ENCODE measurements around the gene BTBD8. TPM values are rescaled to one million over a fixed set of nuclear protein-coding genes. Genes with fewer than 3 reads are reported as not detected.
A peak's percentile ranks its signal among the peaks of the same experiment; 100 is the strongest.

The BTBD8 gene
- total RNA-seq (10 to 100 TPM in 1 of 5 donors, 1 to 10 TPM in 4; 1.4 to 12.5 (median 8.1) TPM), polyA plus RNA-seq (1 to 10 TPM in 1 of 3 donors, under 1 TPM in 2; 0.44 to 1.2 (median 0.76) TPM)
- long read RNA-seq, donor 1, result 0 reads
- long read RNA-seq, donor 2, result 0 reads
- long read RNA-seq, donor 3, result 0 reads
- long read RNA-seq, donor 4, result 0 reads
- long read RNA-seq, donor 5, result 0 reads
- long read RNA-seq, donor 6, result 0 reads
- long read RNA-seq, donor 7, result 0 reads
- long read RNA-seq, donor 8, result 0 reads
- long read RNA-seq, donor 9, result 0 reads
- long read RNA-seq, donor 10, result 0 reads

DNA sequence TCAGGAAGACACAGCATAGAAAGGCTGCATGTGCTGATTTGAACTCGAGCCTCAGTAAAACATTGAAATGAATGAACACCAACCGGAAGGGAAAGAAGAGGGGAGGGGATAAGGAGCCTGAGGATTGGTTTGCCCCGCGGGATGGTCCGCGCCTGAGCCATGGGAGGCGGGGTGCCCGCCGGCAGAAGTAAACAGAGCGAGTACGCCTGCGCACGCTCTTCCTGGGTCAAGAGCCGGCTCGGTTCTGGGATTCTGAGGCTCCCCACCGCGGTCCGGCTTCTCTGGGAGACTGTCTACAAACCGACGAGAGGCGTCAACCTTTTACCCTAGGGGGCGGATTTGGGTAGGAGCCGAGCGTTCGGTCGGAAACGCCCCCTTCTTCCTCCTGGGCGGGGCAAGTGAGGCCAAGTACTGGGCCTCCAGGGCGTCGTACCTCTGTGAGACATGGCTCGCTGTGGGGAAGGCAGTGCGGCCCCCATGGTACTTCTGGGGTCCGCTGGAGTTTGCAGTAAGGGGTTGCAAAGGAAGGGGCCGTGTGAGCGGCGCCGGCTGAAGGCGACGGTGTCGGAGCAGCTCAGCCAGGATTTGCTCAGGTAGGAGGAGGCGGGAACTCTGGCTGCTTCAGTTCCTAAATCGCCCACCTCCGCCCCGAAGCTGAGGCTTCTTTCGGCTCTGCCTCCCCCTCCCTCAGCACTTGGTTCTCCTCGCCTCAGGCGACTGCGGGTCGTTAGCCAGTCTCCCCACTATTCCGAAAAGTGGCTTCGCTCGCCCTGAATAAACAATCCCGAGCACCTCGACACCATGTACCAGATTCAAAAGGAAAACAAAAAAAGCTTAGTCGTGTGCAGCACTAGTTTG lies at the start of gene BTBD8:
TSS of gene BTBD8 (plus strand) at position 218 of the 858 bp plus-strand sequence. CDS start at position 445, 227 bp downstream.
- H3K27me3 ChIP-seq, result no peaks in the 10 kb centered on the region
- 0 to 1% (median 1%) methylated on average over 41 to 55 of the region's 55 CpGs for WGBS, 5 donors
- intact Hi-C loops (cut with DNase I; ENCODE audit: low total_unique reads), result no loop called here

GRCh38 chr1:92030656-92031107 lies 49.5 kb upstream of the BTBD8 start:
- Histone ChIP-seq H3K36me3 (no peaks in the 10 kb centered on the region), H3K9me3 (peaks cover 0 to 12% (median 0%) of the 10 kb centered on the region in 4 donors), H3K27ac (peak overlapping the region in 1 of 5 donors; percentile 39), H3K4me3 (peak overlapping the region in 2 of 4 donors; percentile 49 to 65), H3K27me3 (peaks cover 0 to 35% (median 23%) of the 10 kb centered on the region in 3 donors), H3K4me1 (peaks cover 9 to 19% (median 12%) of the 10 kb centered on the region in 4 donors)
- no peak for TF ChIP-seq CTCF (IDR thresholded peaks at IDR 0.05)
- TF ChIP-seq EP300 (IDR thresholded peaks at IDR 0.05), result no peak
- no peak for TF ChIP-seq POLR2AphosphoS5 (IDR thresholded peaks at IDR 0.05)
- no peak for TF ChIP-seq POLR2A (IDR thresholded peaks at IDR 0.05)
- WGBS, 5 donors, result 14 to 35% (median 15%) methylated on average over 4 of the region's 4 CpGs
- intact Hi-C loops (cut with DNase I; ENCODE audit: low total_unique reads), result no loop called here
- DNase-seq, result peak in 1 of 2 donors; percentile 58

More for the DNA sequence above, at the start of gene BTBD8:
- Histone ChIP-seq H3K4me1 (peaks cover 0 to 15% (median 13%) of the 10 kb centered on the region in 4 donors), H3K27ac (peak within 1 kb of the TSS; percentile 27 to 84 (median 68)), H3K36me3 (peaks cover 0 to 5% (median 0%) of the 10 kb centered on the region in 4 donors), H3K9me3 (peaks cover 2 to 13% (median 4%) of the 10 kb centered on the region in 4 donors), H3K4me3 (peak within 1 kb of the TSS; percentile 73 to 86 (median 81))
- DNase-seq, result peak; percentile 74 to 91
- TF ChIP-seq POLR2AphosphoS5 (IDR thresholded peaks at IDR 0.05), result peak in 2 of 3 donors; percentile 35 to 44
- TF ChIP-seq CTCF (IDR thresholded peaks at IDR 0.05), result no peak

DNA sequence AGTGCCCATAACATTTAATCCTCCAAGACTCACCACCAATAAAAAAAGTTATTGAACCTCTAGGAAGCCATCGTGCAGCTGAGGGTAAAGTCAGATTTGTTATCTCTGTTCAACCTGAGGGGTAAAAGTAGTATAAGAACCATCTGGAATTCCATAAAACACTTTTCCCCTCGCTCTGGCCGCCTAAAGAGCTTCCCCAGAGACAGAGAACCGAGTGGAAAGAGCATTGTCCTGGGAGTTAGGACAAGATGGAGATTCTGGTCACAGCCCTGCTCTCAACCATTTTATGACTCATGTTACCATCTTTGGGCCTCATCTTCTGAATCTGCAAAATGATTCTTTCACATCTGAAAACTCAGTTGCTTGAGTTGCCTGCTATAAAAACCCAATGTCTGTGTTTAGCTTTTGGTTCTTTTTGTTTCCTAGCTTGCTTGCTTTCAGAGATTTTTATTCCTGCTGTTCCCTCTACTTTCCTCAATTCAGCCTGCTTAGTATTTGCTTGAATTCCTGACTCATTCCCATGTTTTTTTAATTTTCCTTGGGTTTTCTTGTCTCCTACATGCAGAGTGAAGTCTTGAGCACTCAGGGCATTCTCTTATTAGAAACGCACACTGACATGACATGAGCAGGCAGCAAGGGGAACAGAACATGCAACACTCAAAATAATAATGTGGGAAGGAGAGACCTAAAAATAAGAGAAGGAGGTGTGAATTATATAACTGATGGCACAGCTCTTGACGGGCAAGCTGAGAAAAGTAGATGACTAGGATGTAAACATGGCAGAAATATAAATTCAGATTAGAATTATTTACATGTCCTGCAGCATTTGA lies 48.6 kb upstream of the BTBD8 start:
- no peak for DNase-seq
- Histone ChIP-seq H3K27ac (no peak overlapping the region), H3K9me3 (peaks cover 0 to 4% (median 0%) of the 10 kb centered on the region in 4 donors), H3K4me1 (peaks cover 9 to 19% (median 12%) of the 10 kb centered on the region in 4 donors), H3K4me3 (no peak overlapping the region), H3K27me3 (peaks cover 0 to 35% (median 23%) of the 10 kb centered on the region in 3 donors), H3K36me3 (no peaks in the 10 kb centered on the region)
- 81 to 87% (median 83%) methylated on average over 6 of the region's 6 CpGs for WGBS, 5 donors
- TF ChIP-seq CTCF (IDR thresholded peaks at IDR 0.05) (no peak), EP300 (IDR thresholded peaks at IDR 0.05) (no peak), POLR2A (IDR thresholded peaks at IDR 0.05) (no peak), POLR2AphosphoS5 (IDR thresholded peaks at IDR 0.05) (no peak)
- intact Hi-C loops (cut with DNase I; ENCODE audit: low total_unique reads), result no loop called here
